CD4-positive, alpha-beta T cell treated with Interleukin-4 for 4 hours (primary cell): ENCODE measurements around the gene ULK2.

Experiments
- DNase-seq: peaks from one replicate; pipeline ENCODE4 v3.0.0-alpha.2; 2020

ULK2 gene

DNA sequence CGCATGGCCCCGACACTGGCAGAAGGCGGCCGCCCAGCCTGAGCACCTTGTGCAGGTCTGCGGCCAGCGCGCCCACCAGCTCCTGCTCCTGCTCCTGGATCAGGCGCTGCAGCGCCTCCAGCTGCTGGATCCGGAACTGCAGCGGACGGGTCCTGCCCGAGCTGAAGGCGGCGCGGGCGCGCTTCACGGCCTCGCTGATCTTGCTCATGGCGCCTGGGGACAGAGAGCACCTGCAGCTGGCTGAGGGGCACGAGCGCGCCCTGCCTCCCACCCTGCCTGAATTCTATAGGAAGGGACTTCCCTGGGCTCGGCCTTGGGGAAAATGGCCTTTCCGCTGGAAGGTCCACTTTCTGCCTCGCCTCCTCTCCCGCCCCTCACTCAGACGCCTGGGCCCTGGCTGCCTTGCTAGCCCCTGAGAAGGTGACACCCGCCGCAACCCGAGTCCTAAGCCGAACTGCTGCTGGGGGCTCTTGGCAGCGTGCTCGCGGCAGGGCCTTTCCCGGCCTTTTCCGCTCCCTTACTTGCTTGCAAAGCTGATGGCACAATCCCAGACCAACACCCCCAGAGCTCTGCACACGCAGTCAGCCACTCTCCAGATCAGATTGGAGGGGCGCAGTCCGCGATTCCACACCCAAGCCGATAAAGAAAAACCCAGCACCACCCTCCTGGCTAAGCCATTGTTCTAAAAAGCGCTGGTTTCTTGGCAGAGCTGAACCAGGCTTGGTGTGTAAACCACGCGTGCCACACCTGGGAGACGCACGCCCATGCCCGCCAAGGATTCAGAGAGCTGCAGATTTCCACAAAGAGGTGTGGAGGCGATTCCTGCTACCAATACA lies 122.6 kb downstream of the ULK2 start:
- DNase-seq = peak; percentile 75

DNA sequence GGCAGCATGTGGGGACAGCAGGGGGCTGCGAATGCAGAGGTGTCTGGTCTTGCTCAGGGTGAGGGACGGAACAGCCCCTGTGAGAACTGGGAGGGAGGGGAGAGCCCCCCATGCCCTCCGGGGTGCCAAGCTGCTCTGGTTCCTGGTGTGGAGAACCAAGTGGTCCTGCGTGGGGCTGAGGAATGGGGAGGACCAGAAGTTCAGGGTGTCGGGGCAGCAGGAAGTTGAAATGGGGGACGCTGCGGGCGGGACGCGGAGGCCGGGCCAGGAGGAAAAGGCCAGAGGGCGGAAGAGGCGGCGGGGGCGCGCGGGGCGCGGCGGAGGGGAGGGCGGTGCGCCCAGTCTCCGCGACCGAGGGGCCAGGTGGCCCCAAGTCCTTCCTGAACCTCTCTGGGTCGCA lies 123.2 kb downstream of the ULK2 start:
- DNase-seq = no peak

DNA sequence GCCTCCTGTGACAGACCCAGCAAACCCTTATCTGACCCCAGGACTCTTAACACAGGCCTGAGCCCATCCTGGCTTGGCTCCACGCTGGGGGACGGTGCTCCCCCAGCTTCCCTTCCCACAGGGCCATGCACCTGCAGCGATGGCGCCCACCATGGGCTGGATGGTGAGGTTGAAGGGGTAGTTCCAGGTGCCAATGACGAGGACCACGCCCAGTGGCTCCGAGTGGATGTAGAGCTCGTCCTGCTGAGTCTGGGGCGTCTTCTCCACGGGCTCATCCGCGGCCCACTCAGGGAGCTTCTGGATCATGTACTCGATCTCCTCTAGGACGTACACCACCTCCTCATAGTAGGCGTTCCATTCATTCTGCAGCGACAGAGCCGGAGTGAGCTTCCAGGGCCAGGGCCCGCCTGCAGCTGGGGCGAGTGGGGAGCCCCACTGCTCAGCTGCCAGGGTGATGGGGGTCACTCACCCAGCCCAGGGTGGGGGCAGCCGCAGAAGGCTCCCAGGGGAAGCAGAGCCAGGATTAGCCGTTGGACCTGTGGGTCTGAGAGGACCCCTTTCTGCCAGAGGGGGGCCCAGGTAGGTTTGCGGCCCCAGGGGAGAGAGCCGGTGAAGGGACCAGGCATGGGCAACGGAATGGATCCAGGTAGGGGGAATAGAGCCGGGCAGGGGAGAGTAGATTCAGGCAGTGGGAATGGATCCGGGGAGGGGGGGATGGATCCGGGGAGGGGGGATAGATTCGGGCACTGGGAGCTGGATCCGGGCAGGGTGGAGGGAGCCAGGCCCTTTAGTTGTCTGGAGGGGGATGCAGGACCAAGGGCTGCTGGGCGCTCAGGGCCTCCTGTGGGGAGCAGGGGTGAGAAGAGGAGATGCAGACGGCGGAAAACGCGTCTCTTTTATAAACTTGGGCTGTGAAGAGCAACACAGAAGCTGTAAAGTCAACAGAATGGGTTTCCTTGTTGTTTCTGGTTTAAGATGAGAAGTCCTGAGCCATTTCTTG lies 124.3 kb downstream of the ULK2 start:
- no peak for DNase-seq

DNA sequence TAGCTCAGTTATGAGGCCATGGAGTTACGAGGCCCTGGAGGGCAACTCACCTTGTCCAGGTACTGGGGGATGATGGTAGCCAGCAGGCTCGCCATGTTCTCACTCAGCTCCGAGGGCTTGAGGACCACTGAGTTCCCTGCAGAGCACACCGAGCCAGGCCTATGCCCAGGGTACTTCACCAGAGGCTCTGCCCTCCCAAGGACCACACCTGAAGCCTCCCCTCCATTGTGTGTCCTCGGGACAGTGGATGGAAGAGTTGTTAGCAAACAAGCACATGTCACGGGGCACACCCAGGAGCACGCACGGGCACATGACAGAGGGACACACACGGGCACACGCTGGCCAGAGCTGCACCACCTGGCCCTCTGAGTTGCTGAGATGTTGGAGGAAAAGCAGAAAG lies 125.2 kb downstream of the ULK2 start:
- no peak for DNase-seq

DNA sequence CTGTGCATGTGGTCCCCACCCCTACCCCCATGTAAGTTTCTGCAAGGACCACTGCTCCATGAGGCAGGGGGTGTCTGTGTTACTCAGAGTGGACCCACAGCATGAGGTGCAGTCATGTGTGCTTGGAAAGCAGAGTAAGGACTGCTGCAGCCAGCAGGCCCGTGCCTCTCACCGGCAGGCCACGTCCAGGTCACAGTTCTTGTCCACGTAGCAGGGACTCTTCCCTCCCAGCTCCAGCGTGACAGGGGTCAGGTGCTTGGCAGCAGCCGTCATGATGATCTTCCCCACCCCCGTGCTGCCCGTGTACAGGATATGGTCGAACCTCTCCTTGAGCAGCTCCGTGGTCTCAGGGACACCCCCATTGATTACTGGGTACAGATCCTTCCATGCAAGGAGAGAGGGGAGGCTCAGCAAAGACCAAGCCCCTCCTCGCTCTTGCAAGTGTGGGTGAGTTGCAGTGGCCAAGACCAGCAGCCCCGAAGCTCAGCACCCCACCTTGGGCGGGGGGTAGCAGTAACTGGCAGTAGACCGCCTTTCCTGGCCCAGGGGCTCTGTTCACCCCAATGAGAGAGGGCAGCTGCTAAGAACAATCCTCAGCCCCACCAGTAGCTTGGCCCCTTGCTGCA lies 125.8 kb downstream of the ULK2 start:
- DNase-seq = no peak

DNA sequence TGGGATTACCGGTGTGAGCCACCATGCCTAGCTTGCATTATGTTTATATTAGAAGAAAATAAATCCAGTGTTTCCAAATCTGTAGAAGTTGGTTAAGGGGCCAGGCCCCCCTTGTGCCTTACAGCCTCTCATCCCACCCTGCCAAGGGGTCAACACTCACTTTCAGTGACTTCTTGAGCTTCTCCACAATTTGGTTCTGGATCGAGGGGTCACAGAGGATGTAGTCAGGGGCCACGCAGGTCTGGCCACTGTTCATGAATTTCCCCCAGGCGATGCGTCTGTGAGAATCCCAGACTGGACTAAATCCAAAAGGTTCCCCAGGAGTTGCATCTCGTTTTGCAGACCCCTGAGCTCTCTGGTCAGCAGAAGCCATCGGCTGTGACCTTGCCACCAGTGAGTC lies 126.8 kb downstream of the ULK2 start:
- no peak for DNase-seq

DNA sequence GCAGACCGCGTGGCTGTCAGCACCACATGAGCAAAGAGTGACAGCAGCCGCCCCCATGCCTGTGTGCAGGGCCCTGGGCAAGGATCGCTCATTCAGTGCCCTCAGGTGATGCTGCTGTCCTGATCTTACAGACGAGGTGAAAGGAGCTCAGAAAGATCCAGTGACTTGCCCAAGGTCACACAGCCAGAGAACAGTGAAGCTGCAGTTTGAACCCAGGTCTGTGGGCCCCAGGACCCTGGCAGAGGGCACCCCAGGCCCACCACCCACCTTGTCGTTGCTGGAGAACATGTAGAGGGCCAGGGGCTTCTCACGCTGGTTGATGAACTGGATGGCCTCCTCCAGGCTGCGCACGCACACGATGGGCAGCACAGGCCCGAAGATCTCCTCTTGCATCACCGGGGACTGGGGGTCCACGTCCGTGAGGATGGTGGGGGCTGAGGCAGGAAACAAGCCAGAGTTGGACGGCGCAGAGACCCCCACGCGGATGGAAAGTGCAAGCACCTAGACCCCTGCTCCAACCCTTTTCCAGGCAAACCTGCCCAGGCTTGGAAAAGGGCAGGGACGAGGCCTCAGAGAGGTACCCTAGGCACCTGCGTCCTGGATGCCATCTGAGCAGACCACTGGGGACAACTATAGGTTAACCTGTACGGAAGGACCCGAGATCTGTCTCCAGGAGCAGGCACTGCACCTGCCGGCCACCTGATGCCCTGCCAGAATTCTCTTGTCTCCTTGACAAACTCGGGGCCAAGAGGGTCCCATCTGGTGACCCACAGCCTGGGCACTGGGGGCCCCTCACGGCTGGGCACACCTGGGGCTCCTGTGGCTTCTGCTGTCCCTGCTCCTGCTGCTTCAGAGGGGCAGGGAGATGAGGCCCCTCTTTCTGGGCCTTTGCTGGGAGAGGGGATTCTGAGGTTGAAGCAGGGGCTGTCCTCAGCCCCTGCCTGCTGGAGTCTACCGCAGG lies 128.2 kb downstream of the ULK2 start:
- no peak for DNase-seq

DNA sequence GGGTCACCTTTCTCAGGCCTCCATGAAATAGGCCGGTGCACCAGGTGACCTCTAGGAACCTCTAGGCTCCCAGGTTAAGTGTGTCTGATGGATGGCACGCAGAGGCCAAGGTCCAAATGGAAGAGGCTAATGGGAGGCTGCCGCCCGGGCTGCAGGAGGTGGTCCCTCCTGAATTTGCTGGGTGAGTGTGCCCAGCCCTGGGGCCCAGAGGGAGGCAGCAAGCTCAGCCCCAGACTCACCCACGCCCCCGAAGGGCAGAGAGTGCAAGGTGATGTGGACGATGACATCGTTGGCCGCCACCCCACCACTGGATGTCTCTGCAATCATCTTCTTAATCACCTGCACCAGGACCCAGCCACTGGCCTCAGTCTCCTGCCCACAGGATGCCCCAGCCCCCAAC lies 129.0 kb downstream of the ULK2 start:
- no peak for DNase-seq

DNA sequence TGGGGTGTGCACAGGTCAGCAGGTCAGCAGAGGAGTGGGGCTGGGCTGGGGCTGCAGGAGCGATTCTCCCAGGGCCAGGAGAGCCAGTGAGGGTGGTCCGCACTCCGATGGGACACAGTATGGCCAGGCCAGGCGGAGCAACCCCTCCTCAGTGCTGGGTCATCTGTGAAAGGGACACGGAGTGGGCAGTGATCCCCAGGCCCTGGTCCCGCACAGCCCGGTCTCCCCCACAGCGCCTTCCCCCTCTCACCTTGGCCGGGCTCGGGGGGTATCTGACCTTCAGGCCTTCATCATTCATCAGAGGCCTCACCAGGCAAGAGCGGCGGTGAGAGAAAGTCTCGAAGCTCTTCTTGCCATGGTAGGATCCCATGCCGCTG lies 129.7 kb downstream of the ULK2 start:
- no peak for DNase-seq

DNA sequence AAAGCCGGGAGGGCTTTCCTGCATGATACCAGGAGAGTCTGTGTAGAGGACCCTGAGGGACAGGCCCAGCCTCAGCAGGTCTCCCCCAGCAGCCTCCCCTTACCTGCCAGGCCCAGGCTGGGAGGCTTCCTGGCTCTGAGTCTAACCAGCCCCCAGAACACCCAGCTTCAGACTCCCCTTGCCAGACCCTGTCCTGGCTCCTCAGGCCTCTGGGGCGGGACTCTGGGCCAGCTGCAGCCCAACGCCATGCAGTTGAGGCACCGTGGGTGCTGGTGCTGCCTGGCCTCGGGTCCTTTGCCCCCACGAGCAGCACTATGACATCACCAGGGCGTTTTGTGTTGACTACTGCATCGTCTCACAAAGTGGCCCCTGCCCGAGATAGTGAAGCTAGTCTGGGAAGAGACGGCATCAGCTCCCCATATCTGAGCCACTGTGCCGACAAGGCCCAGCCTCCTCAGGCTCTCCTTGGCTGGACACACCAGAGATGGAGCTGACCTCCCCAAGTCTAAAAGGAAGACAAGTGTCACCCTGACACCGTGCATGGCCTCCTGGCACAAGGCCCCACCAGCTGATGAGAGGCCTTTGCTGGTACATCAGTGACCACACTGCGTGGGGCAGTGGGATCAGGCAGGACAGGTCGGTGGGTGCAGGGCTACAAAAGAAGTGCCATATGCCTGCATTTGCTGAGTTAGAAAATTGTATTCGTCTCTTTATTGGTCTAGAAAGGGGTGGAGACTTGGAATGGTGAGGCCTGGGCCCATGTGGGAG lies 130.2 kb downstream of the ULK2 start:
- no peak for DNase-seq

DNA sequence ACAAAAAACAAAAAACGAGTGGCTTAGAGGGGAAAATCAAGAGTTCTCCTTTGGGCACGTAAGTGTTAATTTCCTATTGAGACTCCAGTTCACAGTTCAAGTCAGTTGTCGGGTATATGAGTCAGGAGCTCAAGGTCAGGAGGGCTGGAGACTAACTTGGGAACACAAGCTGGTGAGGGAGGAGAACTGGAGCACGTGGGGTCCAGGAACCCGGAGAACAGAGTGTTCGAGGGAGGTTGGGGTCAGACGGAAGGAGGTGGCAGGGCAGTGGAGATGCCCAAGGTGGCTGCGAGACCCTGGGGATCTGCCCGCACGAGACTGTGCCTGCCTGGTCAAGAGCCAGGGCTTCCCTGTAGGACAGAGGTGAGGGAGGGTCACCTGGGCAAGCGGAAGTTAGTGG lies 131.7 kb downstream of the ULK2 start:
- DNase-seq = no peak

DNA sequence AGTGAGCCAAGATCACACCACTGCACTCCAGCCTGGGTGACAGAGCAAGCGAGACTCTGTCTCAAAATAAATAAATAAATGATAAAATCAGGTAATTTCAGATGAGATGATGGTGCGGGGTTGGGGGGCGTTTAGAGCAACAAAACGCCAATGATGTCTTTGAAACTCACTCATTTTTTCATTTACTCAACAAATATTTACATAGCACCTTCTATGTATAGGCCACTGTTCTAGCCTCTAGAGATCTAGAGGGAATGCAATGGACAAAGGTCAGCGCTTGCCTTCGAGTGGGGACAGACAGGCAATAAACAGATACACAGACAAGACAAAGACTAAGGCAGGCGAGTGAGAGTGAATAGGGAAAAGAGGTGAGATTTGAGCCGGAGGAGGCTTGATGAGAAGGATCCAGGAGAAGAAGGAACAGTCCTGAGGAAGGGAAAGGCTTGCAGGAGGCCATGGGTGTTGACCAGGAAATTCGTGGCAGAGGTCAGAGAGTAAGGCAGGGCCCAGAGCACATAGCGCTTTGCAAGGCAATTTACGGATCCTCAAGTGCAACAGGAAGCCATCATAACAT lies 133.7 kb downstream of the ULK2 start:
- DNase-seq = no peak

DNA sequence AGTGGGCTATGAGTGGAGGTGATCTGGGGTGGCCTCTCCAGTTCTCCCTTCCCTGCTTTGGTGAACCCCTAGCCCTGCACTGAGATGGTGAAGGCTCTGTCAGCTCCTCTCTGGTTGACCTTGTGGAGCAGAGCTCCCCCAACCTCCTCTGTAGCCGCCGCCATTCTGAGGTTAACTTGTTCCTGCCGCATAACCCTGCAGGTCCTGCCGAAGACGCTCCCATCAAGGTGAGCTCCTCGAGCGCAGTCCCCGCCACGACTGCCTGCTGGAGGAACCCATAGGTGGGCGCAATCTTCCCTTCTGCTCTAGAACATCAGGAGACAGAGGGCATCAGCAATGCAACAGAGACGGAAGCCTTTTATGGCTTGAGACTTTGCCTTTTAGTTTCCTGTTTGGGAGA lies 136.1 kb downstream of the ULK2 start:
- no peak for DNase-seq

DNA sequence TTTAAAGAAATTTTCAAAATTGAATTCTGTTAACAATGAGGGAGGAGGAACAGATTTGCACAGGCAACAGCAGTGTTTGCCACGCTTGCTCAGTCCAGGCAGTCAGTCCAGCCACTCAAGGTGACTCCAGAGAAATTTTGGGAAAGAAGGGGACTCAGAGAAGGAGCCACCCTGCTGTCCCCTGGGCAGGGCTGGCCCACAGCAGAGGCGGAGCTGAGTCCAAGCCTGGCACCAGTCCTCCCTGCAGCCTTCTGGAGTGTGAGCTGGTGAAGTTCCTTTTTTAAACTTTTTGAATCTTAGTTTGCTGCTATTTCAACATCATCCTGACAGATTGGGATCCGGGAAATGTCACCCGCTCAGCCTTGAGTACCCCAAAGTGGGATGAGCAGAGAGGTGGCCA lies 136.9 kb downstream of the ULK2 start:
- DNase-seq = no peak

DNA sequence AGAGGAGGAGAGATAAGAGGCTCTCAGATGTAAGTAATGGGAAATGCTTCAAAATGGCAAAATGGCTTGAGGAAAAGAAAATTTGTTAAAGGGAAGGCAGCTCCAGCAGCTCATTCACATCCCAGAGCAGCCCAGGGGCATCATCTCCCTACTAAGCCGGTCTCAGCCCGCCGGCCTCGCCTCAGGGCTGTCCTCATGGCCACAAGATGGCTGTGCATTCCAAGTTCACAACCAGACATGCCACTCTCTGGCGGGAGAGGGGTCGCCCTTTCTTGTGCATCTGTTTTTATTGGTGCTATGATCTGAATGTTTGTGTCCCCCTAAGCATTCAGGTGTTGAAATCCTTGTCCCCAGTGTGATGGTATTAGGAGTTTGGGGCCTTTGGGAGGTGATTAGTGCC lies 137.8 kb downstream of the ULK2 start:
- no peak for DNase-seq

DNA sequence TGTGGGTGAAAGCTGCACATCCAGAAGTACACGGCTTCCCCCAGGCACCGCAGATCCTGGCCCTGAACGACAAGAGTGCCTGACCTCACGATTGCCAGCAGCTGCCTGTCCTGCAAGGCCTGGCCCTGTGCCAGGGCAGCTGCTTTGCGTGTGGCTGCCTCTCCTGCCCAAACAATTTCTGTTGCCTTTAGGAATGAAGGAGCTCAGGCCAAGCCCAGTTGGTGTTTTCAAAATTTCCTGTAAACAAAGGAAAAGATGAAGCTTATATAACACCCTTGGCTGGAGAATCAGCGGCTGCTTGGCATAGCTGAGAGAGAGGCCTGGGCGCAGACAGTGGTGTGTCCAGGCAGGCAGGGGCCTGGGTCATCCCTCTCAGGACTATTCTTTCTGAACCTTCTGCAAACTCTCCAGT lies 139.6 kb downstream of the ULK2 start:
- no peak for DNase-seq

DNA sequence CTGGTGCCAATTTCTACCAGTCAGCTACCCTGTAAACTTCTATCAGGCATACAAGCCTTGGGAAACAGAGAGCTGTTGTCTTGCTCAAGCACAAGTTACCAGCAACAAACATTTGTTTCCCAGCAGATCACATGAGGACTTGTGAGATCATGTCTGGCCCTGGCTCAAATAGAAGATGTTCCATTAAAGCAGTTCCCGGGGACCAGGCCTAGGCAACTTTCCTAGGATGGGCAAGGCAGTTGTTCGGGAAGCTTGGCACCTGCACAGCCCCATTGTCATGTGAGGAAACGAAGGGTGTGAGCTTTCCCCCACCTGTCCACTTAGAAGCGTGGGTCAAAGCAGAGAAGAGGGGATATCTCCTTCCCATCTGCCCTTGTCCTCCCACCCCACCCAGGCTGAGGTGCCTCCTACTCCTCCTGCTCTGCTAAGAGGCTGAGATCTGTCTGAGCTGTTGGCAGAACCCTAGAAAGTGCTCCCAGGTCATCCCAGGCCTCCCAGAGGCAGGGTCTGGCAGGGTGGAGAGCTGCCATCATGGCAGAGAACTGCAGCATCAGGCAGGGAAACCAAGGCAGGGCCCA lies 140.1 kb downstream of the ULK2 start:
- DNase-seq = no peak

DNA sequence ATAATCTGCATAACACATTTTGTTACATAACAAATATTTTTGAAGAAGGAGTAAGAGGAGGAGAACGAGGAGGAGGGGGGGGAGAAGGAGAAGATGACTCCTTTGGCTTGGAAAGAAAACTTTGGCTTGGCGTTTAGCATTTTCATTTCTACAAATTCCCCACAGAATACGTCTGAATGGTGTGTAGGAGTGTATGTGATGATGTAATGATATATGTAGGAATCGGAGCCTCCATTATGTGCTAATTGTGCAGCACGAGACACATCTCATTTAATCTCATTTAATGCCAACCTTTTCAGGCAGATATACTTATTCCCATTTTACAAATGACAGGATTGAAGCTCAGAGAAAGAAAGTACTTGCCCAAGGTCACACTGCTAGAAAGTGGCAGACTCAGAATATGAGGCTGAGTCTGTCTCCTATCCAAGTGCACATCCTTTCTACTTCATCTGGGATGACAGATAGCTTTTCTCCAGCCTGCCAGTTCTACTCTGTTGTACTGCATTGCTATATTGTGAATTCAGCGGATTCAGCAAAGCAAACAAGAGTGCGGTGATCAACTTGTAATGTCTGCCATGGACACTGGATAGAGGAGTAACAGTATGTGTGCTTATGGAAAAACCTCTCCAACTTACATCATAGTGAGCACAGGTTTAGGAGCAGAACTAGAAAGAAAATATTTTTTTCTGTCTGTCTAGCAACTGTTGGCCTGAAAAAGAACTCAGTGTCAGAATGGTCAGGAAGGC lies 140.9 kb downstream of the ULK2 start:
- no peak for DNase-seq

DNA sequence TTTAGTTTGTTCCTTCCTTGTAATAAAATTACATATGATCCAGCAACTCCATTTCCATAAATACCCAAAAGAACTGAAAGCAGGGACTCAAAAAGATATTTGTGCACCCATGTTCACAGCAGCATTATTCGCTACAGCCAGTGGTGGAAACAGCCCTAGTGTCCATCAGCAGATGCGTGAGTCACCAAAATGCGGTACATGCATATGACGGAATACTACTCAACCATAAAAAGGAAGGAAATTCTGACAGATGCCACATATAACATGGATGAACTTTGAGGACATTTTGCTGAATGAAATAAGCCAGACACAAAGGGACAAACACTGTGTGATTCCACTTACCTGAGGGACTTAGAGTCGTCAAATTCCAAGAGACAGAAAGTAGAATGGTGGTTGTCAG lies 142.2 kb downstream of the ULK2 start:
- no peak for DNase-seq
